Measurements from ENCODE around the gene THEM4.

The THEM4 gene

DNA sequence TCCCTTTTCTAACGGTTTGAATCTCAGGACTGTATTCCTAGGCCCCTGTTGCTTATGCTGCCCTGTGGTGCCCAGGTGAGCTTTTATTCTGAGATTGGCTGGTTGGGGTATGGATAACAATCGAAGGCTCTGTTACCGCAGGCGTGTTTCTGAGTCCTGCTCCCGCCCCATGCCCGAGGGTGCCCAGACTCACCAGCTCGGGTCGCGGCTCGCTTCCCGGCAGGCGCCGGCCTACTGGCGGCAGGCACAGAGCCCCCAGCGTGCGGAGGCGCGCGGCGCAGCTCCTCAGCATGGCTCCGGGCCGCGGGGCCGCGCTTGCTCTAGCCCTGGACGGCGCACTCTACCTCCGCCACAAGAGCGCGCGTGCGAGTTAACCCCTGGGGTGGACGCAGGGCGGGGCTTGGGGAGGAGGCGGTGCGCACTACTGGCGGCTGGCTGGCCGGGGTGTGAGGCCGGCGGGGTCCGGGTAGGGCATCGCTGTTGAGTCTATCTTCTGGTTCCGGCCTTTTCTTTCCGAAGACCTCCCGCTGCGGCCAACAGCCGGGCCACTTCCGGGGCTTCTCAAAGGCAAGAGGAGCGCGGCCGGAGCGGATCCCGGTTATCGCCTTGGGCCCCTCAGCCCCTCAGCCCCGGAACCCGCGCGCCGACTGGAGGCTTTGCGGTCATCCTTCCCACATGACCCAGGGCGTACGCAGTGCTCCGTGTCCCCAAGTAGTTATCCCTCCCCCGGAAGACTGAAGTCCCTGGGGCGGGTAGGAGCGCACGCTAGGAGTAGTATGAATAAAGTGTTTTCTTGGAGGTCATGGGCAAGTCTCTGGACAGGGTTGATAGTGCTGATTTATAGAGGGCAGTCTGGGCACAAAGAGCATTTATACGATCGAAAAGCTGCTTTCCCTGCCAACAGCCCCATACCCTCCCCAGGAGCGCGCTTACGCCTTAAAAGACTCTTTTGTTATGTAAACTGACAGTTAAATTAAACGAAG lies at the start of gene THEM4:
Gene THEM4, minus strand, starts transcription at position 345 of the 983 bp plus-strand sequence. Its CDS starts 53 bp downstream, at position 292.
- DNase-seq: no peak

- no peak for DNase-seq
These were observed 49.6 kb upstream of the THEM4 start for GRCh38 chr1:151958959-151959358.

DNA sequence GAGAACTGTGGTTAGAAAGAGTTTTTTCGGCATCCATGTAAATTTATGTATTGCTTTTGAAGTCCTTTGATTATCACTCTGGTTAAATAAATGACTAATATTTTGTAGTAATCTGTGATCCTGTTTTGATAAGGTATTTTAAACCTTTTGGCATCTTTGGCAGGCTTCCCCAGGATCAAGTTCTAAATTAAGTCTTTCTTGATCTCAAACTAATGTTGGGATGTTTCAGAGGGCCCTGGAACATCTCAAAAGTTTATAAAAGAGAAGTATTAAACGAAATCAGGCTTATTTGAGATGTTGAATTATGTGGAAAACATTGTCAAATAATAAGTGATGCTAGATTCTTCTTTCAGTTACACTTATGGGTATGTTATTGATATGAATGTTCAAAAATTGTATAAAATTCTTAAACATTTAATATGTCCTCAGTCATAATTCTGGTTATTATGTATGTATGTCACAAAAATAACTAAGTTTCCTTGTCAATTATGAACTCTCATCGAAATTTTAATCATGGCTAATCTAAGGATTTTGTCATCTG lies 47.7 kb upstream of the THEM4 start:
- DNase-seq: no peak

DNA sequence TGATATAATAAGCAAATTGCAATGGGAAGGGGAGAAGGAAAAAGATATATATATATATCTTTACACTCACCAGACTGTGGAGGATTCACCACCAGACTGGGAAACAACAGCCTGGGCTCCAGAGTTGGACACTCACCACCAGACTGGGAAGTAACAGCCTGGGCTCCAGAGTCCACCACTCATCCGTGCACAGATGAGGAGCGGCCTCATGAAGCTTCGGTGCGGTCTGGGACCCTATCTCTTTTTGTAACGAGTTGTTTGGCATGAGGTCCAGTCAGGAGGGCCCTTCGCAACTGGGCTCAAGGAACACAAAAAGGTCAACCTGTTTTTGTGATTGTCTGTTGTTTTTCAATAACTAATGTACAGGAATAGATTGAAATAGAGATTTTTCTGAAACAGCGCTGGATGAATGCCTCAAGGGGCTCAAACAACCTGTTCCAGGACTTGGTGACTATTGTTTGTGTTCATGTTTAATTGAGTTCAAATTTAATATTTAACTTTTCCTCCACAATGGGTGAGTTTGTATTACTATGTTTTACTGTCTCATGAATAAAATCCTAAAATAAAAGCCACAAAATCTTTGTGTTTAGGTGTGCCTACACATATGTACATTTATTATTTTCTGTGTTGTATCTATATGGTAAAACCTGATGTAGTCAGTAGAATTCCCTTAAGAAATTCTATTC lies 44.2 kb upstream of the THEM4 start:
- no peak for DNase-seq

DNA sequence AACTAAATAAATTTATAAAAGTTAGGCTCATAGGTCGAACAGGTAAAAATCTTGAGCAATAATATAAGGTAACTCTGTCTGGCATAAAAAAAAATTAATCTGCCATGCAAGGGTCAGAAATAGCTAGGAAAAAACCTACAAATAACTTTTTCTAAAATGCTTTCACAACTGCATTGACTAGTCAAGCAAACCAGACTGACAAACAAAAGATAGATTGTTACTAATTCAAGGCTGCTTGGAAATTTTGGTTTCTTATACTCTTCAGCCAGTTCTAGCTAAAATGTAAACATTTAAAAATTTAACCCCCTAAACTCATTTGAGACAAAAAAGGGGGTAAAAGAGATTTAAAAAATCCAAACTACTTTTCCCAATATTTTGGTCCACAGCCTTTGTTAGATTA lies 43.5 kb upstream of the THEM4 start:
- DNase-seq: no peak

DNA sequence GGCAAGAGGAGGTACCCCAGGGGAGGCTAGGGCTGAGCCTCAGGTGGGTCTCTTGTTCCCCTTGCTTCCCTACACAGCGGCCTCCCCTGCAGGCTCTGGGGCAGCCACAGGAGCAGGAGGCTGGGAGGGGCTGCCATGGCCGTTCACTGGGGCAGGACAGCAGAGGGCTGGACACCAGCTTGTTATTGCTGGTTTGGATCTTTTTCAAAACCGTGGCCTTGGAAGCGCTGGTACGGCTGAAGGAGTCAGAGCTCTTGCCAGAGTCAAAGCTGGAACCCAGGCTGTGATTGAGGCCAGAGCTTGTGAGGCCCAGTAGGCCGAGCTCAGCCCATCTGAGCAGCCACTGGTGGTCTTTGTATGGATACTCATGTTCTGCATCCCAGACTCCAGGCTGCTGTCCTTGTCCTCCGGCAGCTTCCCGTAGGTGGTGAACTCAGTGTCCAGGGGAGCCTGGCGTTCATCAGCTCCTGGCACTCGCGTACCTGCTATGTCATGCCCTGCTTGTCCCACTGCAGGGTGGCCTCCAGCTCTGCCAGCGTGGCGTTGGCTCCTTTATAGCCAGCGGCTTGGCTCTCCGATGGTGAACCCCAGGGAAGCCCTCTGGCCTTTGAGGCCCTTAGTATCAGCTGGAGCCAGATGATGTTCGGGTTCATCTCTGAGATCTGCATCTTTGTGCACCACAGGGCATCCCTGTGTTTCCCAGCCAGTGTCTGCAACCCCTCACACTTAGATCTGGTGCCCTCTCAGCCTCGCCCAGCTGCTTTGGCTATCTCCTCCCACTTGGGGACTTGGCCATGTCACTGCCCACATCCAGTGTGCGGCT lies 40.3 kb upstream of the THEM4 start:
- DNase-seq: no peak

DNA sequence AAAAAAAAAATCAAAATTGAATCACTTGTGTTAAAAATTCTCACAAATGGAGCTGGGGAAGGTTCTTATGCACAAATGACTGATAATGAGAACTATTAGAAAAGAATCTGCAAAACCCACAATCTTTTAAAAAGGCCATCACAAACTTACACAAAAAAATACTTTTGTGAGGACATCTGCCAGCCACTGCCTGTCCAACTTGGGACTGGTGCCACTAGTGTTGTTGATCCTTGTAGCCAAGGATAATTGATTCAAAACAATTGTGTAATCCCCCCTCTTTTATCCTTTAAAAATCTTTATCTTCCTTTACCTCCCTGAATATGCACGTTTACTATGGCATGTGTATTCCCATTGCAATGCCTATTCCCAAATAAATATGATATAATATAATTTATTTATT lies 39.2 kb upstream of the THEM4 start:
- no peak for DNase-seq

GRCh38 chr1:151947140-151947539 lies 37.8 kb upstream of the THEM4 start:
- no peak for DNase-seq

GRCh38 chr1:151945725-151946722 lies 36.7 kb upstream of the THEM4 start:
- DNase-seq: no peak

- DNase-seq: no peak
These were observed 35.7 kb upstream of the THEM4 start for GRCh38 chr1:151944857-151945575.

- no peak for DNase-seq
These were observed 35.0 kb upstream of the THEM4 start for GRCh38 chr1:151944126-151944856.

- no peak for DNase-seq
These were observed 34.3 kb upstream of the THEM4 start for GRCh38 chr1:151943591-151943990.

- DNase-seq: no peak
These were observed 33.6 kb upstream of the THEM4 start for GRCh38 chr1:151942882-151943281.

- DNase-seq: no peak
These were observed 31.2 kb upstream of the THEM4 start for GRCh38 chr1:151940541-151940940.

DNA sequence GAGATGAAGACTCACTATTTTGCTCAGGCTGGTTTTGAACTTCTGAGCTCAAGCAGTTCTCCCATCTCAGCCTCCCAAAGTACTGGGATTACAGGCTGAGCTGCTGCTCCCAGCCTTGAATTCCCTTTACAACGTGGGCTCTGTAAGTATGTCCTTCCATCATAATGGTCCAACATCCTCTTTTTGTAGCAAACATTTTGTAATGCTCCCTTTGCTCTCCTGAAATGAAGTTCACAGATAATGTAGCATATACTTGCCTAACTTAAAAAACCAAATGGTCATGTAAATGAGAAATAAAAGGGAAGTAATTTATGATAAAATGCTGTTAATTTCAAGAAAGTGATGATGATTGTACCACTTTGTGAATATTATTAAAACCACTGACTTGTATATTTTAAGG lies 30.5 kb upstream of the THEM4 start:
- no peak for DNase-seq

GRCh38 chr1:151939141-151939540 lies 29.8 kb upstream of the THEM4 start:
- no peak for DNase-seq

GRCh38 chr1:151936653-151937052 lies 27.3 kb upstream of the THEM4 start:
- DNase-seq: no peak

DNA sequence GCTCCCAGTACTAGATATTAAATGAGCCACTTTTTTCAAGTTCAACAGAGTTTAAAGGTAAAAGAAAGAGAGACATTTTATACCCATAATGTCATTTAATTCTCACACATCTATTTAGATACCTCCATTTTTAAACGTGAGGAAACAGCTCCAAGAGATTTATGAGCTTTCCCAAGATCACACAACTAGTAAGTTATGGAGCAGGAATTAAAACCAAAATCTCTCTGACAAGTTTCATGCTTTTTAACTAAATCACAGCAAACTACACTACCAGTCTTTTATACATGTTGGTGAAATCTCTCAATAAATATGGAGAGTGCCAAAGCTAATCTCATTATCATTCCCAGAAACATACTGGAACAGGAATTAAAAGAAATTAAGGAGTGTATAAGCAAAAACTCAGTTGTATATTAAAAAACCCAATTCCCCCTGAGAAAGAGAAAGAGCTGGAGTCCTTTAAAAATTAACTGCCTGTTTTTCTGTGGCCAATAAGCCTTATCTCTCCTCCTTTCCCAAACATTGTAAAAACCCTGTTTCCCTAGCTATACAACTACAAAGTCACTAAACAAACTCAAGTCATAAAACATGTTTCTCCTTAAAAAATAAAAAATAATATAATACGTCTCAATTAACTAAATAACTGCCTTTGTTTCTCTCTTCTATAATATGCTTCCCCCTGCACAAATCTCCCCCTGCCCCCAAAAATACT lies 26.7 kb upstream of the THEM4 start:
- no peak for DNase-seq

GRCh38 chr1:151935154-151935553 lies 25.8 kb upstream of the THEM4 start:
- DNase-seq: no peak
